Omental fat pad (tissue), 4 donors: Measurements from ENCODE around the gene CLIC5. TPM values are rescaled to one million over a fixed set of nuclear protein-coding genes. Genes with fewer than 3 reads are reported as not detected.

ENCODE experiments used
- ATAC-seq: fragments of 150-250 bp; one replicate; pipeline ENCODE4 v1.9.1; 2016; ENCODE audit warnings: mild to moderate bottlenecking, moderate library complexity; ENCODE audit not compliant: low FRiP score
- DNase-seq: peaks from one replicate; pipeline ENCODE4 v3.0.0-alpha.2; 2019; ENCODE audit warnings: low spot score
- total RNA-seq, 4 donors: library from RNA; depleted of rRNA; stranded (reverse); fragments of >200 nt; gene quantifications; one replicate each; pipeline ENCODE4 v1.1.0, GENCODE V29; 2016
- TF ChIP-seq, protein P1 (sequence below), 3 donors: fragments of 450-650 bp; IDR thresholded peaks; one replicate each; pipeline ENCODE4 v1.5.1; 2016 to 2017; ENCODE audit warnings: antibody characterized with exemption in 3 of 3, mild to moderate bottlenecking in 3 of 3, moderate library complexity in 2 of 3

Gene CLIC5
- total RNA-seq, 4 donors from 2014 or later, result 9.4 to 56.0 (median 21.5) TPM

DNA sequence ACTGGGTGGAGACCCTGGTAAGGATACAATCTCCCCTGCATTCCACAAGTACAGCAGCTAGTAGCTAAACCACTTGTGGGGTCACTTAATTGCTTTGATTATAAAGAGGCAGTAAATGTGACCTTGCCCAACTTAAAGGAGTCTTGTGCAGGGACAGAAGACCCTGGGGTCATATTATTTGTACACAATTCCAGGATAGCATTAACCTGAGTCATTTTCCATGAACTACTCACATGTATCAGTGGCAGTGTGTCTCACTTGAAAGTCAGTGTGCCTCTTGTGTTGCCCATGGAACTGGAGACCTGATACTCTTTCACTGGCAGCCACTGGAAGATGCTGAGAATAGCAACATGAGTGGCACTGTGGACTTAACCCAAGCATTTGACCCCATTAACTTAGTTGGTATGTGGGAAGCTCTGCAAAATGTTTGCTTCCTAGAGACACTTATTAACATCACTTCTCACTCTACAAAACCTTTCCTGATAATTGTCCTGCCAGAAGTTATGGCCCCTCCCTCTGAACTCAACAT lies 28.9 kb downstream of the CLIC5 start:
- DNase-seq (no peak), ATAC-seq (no peak)
- TF ChIP-seq, protein P1, sequence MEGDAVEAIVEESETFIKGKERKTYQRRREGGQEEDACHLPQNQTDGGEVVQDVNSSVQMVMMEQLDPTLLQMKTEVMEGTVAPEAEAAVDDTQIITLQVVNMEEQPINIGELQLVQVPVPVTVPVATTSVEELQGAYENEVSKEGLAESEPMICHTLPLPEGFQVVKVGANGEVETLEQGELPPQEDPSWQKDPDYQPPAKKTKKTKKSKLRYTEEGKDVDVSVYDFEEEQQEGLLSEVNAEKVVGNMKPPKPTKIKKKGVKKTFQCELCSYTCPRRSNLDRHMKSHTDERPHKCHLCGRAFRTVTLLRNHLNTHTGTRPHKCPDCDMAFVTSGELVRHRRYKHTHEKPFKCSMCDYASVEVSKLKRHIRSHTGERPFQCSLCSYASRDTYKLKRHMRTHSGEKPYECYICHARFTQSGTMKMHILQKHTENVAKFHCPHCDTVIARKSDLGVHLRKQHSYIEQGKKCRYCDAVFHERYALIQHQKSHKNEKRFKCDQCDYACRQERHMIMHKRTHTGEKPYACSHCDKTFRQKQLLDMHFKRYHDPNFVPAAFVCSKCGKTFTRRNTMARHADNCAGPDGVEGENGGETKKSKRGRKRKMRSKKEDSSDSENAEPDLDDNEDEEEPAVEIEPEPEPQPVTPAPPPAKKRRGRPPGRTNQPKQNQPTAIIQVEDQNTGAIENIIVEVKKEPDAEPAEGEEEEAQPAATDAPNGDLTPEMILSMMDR (IDR thresholded peaks at IDR 0.05), result no peak

DNA sequence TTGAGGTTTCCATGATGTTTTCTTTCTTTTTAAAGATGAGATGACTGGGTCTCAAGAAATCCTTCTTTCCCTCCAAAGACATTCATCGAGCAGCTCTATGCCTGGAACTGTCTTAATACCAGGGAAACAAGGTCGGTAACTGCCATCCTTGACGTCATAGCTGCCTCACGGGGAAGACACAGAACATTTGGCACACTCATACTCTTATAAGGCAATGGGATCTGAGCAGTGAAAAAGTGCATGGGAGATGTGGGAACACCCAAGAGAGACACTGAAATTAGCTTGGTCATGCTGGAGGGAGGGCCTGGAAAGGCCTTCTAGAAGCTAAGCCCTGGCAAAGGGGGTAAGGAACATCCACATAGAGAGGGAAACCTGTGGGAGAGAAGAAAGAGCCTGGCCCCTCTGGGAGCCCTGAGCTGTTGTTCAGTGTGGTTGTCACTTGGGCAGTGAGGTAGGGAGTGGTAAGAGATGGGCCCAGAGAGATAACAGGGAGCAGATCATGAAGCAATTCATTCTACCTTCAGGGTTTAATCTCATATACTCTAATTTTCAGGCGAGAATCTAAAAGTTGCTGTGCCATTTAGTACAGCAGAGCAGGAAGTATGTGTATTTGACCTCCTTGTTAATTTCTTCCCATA lies 30.8 kb downstream of the CLIC5 start:
- ATAC-seq (no peak), DNase-seq (no peak)
- TF ChIP-seq, protein P1 (IDR thresholded peaks at IDR 0.05), result no peak

DNA sequence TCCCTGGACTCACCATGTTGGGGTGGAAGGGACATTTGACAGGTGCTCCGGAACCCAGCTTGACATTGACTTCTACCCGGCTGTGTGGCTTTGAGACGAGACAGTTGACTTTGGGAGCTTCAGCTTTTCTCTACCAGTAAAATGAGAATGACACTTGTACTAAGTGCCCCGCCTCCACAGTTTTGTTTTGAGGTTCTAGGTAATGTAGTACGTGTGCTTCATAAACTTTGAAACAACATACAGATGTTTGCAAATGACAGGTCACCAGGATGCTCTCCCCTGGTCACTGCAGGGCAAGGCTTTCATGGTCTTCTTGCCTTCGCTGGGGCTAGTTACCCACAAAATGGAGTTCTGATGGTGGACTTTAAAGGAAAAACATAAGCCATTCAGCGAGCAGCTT lies 31.3 kb downstream of the CLIC5 start:
- ATAC-seq (no peak), DNase-seq (no peak)
- TF ChIP-seq, protein P1 (IDR thresholded peaks at IDR 0.05), result no peak

DNA sequence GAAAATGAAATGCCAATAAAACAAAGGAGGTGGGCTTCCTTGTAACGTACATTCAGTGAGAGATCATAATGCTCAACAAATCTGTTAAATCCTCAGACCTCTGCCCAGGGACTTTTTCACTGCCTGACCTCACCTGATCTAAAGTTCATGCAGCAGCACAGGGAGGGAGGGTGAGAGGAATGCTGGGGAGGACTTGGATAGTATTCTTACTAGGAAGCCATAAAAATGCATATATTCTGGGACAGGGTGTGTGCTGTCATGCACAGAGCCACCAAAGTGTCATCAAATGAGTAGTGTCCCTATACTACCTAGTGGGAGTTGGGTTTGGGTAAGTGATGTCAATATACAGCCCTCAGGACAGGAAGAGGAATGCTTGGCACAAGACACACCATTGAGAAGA lies 32.6 kb downstream of the CLIC5 start:
- TF ChIP-seq, protein P1 (IDR thresholded peaks at IDR 0.05), result no peak
- no peak for DNase-seq
- ATAC-seq, result no peak

DNA sequence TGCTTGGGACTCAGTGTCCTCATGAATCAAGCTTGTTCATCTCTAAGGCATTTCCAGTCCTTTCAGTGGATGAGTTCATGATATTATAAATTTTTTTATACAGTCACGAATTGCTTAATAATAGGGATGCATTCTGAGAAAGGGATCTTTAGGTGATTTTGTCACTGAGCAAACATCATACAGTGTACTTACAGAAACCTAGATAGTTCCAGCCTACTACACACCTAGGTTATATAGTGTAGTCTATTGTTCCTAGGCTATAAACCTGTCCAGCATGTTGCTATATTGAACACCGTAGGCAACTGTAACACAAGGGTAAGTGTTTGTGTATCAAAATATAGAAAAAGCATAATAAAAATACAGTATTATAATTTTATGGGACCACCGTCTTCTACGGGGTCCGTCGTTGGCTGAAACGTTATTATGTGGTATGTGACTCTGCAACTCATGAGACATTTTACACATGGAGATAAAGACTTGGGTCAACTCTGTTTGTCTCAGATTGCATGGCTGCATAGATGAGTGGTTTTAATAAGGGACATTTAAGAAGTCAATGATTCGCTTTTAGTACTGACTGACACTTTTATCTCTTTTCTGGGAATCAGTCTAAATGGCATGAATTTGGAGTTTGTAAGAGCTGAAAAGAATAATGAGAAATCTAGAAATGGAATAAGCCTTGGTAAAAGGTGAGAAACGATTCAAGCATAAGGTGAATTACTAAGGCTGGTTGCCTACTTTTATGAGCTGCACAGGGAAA lies 33.2 kb downstream of the CLIC5 start:
- DNase-seq (no peak), ATAC-seq (no peak)
- TF ChIP-seq, protein P1 (IDR thresholded peaks at IDR 0.05), result no peak

DNA sequence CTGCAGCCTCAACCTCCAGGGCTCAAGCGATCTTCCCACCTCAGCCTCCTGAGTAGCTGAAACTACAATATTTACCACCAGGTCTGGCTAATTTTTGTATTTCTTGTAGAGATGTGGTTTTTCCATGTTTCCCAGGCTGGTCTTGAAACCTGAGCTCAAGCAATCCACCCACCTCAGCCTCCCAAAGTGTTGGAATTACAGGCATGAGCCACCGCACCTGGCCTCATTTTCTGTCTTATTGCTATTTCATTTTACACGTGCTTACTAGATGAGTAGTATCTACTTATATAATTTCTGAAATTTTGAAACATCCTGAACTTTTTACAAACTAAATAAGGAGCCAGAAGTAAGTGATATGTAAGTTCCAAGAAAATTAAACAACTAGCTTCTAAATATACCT lies 34.6 kb downstream of the CLIC5 start:
- TF ChIP-seq, protein P1 (IDR thresholded peaks at IDR 0.05), result no peak
- DNase-seq (no peak), ATAC-seq (no peak)
